Measurements from ENCODE around the gene SSR4.
"Not testable (repeated sequence)": the region's sequence is repeated elsewhere in the genome, so short reads cannot be mapped to it uniquely, and the experiment has no call there.

GRCh38 chrX:153818064-153818463, 23.6 kb downstream of the SSR4 start:
- not testable (repeated sequence) for TF ChIP-seq CTCF (IDR thresholded peaks at IDR 0.05; ENCODE audit: low read depth, low read length, missing input control); REST (IDR thresholded peaks at IDR 0.05); MAX (IDR thresholded peaks at IDR 0.05); RAD21 (IDR thresholded peaks at IDR 0.05); ZBTB33 (IDR thresholded peaks at IDR 0.05); ATF3 (IDR thresholded peaks at IDR 0.05); GABPA (IDR thresholded peaks at IDR 0.05 in 1 of 2, conservative IDR thresholded peaks at IDR 0.05 in 1 of 2); TAF1 (conservative IDR thresholded peaks at IDR 0.05); JUND (IDR thresholded peaks at IDR 0.05)

Measured in liver (tissue), 3 donors.